NCI-H146 treated with DMSO at 0.1 percent for 48 hours (cell line): Measurements from ENCODE around the gene PRKD3.

Experiments
- DNase-seq: peaks from one replicate; lab custom pipeline; 2025; ENCODE audit not compliant: unreplicated experiment; lab: John Stamatoyannopoulos, UW

Gene PRKD3

DNA sequence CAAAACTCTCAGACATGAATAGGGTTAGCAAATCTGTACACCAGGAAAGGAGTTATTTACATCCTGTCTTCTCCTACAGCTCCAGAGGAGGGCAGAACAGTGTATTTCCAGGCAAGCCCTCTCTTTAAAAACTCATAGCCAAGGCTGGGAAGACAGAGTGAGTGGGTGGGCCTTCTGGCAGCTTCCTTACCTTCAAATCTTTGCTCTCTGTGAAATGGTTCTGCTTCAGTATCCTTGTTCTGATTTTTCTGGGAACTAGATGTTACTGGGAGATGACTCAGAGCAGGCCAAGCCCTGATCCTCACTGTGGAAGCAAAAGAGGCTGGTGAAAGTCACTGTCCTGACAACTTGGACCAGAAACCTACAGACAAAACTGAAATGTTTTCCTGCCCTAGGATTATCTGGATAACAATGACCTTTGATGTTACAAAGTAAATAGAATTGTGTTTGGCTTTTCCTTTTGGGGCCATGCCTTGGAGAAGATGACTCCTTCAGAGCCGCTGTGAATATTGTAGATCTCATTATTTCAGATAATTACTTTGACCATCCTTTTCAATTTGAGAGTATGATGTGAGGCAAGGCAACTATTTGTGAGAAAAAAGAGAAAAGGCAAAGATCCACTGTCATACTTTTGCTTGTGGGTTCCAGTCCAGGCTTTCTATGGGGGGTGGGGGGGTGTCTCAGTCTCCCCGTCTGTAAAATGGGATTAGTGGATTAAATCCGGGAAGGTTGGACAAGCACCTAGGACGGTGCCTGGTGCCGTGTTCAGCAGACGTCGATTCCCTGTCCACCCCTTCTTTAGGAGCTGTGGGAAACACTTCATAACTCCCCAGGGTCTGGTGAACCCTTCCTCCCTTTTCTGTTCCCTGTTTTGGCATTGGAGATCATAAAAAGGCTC, 19.2 kb upstream of the PRKD3 start:
- no peak for DNase-seq

DNA sequence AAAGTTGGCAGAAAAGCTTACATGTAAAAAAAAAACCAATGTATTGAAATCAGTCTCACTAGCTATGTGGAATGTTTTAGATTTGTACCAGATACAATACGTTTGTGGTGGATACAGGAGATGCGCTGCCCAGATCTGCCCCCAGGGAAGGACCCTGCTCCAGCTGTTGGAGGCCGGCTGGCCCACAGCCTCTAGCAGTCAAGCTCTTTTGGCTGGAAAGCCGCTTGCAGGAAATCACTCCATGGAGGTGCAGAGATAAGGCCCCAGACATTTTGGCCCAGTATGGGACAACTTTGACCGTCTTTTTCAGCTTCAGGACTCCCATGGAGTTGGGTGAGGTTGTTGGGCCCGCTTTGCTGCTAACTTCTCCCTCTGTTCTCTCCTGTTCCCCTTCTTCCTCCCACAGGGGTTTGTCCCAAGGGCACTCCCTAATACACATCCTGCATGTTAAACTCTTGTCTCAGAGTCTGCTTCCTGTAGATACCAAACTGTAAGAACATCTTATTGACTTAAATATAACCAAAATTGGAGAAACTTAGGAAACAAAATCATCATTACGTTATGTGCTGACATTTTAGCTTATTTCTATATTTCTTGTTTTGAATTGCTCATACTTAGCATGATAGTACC, 18.1 kb upstream of the PRKD3 start:
- DNase-seq, result no peak

DNA sequence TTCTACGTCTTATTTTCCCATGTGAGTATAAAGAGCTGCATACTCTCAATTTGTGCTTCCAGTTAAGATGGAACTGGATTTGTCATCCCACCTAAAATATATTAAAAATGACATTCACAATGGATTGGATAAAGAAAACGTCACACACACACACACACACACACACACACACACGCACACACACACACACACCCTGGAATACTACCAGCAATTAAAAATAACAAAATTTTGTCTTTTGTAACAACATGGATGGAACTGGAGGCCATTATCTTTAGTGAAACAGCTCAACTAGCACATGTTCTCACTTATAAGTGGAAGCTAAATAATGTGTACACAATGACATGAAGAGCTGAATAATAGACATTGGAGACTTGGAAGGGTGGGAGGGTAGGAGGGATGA, 16.0 kb upstream of the PRKD3 start:
- no peak for DNase-seq

DNA sequence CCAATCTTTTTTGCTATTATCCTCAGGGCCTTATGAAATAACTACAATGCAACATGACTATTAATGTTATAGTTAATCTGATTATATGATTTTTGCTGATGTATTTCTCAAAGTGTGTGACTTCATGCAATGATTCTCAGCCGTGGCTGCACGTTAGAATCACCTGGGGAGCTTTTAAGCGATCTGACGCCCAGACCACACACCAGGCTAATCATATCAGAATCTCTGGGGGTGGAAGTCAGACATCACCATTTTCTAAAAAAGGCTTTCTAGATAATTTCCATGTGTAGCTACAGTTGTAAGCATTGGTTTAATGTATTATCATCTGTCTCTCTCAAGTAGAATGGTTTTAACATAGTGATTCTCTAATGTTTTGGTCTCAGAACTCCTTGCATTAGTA, 14.3 kb upstream of the PRKD3 start:
- no peak for DNase-seq

DNA sequence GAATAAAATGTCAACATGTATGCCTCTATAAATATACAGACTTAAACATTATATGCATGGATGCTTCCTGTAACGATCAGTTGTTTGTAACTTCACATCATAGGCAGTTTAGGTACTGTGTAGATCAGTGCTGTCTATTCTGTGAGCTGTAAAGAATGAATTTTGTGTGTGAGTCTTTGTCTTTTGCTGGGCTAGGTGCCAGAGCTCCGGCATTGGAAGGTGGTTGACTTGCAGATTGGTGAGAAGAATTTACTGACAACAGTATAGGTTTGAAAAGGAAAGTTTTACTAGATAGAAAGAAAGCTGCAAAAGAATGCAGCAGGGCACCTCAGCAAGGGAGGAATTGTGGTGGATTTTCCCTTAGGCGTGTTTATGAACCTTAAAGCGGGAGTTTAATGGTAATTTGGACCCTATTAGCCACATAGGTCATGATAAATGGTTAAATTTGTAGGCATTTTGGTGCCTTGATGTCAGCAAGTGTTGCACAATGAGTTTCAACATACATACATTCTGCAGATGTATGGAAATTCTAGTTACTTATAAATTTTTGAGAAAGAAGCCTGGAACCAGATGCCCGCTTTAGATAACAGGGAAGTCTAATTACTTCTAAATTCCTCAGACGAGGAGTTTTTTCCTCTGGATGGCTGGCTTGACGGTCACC, 13.1 kb upstream of the PRKD3 start:
- DNase-seq, result no peak

DNA sequence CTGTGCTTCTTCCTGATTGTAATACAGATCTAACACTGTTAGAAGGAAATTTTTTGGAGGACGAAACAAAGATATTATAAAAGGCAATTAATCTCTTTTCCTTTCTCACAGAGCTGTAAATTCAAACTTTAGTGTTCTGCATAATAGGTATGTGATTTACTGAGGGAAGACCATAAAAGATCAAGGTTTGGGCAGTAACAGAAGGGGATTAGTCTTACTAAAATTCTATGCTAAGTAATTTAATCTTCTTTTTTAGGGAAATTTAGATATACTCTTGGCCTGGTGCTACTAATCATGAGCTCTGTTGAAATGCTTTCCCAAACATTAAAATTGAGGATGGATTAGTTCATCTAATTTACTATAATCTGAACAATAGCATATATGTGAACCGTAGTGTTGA, 11.0 kb upstream of the PRKD3 start:
- no peak for DNase-seq

DNA sequence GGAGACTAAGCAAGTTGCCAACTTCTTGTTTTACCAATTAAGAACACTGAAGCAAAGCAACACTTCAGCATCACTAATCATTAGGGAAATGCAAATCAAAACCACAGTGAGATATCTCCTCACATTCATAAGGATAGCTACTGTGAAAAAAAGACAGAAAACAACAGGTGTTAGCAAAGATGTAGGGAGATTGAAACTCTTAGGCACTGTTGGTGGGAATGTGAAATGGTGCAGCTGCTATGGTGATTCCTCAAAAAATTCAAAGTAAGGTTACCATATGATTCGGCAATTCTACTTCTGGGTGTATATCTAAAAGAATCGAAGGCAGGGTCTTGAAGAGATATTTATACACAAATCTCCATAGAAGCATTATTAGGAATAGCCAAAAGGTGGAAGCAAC, 8.6 kb upstream of the PRKD3 start:
- no peak for DNase-seq

DNA sequence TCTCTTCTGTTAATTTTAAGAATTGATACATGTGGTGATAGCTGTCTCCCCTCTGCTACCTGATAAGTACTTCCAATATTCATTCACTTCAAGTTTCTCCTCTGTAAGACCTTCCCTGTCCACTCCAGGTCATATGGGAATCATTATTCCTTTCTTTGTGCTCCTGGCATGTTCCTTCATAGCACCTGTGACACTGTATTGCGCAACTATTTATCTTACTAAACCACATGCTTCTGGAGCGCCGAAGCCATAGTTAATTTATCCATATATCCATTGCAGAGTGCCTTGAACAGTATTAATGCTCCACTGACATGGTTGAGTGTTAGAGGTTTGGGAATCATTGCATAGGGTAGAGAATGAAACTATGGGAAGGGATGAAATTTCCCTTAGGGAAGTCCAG, 7.9 kb upstream of the PRKD3 start:
- no peak for DNase-seq

DNA sequence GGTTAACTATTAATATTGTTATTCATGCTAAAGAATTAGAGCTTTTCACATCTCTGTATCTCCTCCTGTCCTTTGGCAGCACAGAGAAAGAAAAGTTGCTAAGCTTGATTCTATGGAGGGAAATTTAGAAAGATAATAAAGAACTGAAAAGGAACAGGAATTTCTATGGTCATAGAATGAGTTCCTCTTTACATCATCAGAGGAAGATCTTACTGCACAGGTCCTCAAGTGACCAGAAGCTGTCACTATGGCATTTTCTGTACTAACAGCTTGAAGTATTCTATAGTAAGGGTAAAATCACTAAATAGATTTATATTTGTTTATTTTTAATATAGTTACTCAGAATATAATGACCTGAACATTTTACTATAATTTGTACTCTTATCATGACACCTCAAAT, 6.0 kb upstream of the PRKD3 start:
- DNase-seq, result no peak

DNA sequence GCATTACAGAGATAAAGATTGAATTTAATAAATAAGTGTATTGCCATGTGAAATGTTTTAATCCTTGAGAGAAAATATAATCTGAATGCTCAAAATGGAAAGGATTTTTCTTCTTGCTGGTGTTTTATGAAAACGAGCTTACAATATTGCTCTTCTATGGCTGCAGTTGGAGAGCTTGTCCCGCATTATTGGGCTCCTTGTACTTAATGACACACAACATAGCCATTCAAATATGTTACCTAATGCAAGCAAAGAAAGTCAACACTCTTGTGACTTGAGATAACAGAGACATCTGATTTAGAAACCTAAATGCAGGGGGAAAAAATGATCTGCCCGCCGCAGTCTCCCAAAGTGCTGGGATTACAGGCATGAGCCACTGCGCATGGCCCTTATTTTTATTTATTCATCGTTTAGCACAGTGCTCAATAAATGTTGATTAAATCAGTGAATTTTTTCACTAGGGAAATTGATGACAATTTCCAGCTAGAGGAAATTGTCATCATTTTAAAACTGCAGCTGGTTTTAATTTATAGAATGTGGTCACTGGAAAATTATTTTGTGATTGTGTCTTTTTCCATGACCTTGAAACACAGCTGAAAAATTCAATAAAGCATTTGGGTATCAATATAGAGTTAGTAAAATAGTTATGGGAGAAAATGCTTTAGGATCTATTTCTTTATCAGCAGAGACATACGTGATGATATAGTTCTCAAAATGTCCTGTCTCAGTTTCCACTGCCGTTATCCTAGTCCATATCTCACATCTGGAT, 2.4 kb upstream of the PRKD3 start:
- DNase-seq, result no peak

DNA sequence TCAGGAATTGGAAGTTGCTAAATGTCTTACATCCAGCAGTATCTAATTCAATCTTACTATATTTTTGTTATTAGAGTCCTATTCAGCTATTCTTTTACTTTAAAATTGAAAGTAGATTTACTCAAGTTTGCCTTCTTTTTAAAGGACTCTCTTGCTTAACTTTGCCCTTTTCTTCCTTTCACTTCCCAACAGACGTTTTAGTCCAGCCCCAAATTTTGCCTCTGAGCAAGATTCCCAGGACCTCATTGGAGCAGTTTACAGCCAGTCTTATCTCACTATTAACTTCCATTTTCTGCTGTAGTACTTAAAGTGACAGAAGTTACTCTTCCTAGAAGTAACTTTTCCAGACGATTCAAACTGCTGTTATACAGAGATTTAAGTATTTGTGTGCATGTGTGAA, 1.7 kb upstream of the PRKD3 start:
- no peak for DNase-seq

DNA sequence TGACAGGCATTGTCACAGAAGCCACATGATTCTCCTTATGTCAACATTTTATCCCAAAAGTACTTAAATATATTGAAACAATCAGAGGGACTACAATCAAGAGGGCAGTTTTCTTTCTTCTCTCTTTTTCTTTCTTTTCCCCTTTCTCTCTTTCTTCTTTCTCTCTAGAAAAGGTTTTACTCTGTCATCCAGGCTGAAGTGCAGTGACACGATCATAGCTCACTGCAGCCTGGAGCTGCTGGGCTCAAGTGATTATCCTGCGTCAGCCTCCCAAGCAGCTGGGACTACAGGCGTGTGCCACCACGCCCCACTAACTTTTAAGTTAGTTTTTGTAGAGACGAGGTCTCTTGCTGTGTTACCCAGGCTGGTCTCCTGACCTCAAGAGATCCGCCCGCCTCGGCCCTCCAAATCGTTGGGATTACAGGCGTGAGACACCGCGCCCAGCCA, 1.0 kb upstream of the PRKD3 start:
- DNase-seq, result no peak

DNA sequence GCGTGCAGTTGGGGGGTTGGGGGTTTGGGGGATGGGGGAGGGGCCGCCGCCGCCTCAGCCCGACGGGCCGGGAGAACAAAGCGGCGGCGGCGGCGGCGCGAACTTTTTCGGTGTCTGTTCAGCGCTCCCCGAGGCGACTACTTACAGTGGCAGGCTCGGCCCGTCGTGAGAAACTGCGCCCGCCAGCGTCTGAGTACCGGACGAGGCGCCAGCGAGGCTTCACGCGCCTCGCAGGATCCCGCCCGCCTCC, 172 bp downstream of the PRKD3 start:
- no peak for DNase-seq

DNA sequence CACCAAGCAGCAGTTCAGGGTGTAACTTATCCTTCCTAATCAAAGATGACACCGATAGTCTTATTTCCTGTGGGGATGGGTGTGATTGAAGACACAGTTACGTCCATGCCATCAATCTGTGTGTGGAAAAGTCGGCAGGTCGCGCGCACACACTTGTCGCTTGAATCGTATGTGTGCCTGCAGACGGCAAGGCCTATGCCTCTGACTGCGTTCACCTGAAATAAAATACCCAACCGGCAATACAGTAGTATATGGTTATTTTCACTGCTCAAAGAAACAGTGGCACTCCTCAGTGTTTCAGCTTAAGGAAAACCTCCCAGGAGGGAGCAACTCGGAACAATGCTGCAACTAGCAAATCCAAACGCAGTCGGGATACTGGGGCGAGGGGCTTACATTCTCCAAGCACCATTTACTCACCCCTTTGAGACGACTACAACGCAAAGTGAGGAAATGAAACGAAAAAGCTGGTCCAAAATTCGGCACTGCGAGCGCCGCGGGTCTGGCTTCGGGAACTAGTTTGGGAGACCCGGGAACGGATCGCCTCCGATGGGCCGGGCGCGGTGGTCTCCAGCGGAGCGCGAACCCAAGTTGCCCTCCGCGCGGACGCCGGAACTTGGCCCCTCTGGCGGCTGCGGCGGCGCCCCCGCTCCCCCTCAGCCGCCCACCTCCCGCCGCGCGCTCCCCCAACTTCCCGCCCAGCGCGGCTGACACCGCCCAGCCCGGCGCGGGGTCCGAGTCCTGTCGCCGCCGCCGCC, 675 bp downstream of the PRKD3 start:
- peak; percentile 35 for DNase-seq

DNA sequence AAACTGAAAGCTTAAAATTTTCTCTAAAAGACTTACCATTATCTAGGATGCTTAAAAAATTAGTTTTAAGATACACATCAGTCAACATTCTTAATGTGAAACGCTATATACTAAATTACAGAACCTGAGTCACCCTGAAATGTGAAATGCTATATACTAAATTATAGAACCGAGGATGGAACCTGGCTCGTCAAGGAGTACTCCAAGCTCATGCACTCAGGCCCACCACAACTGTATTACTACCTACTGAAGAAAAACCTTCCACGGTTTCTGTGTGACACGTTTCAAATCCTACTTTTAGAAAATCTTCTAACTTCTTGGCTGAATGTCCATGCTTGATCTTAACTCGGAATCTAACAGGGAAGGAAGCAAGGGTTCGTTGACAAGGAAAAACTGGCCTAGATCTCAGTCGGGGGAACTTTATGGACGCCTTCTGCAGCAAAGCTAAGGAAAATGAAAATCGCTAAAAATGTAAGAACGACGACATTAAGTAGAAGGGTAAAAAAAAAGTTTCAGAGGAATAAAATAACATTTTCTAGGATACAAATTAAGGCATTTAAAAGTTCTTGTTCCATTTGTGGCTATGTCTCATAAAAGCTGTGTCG, 1.4 kb downstream of the PRKD3 start:
- DNase-seq, result no peak

DNA sequence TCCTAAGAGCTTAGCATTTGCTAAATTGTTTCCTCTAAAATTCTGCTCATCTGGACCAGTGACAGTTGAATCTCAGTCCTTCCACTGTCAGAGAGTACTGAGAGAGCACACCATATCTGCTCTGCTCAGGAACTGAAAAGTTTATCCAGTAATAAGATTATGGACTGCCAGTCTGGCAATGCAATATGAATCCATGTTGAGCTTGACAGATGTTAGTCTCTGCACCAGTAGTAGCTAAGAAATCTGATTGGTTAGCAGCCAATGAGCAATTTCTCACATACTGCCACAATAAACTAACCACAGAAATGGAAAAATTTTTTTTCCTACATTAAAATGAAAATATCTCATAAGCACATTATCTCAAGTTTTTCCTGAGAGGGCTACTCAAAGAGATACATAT, 2.3 kb downstream of the PRKD3 start:
- no peak for DNase-seq

DNA sequence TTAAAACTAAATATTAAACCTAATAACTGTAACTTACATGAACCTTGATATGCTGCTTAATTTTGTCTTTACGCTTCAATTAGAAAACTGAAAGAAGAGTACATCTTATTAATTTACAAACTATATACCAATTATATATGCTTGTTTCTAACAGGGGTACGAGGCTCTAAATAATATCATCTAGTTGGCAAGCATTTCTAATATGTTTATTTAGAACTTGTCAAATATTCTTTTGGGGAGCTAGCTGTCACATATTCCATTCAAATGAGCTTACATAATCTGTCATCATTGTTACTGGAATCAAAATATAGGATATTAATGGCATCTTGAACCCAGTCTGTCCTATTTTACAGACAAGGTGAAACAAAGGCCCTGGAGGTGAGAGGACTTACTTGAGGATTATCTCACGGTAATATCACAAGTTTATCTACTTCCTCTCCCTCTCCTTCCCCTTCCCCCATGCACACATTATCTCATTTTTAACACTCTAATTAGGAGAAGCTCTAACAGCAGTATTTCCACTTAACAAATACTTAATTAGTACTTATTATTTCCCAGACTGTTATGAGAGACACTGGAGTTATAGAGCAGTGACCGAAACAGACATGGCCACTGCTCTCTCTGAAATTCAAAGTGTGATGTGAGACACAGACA, 3.5 kb downstream of the PRKD3 start:
- no peak for DNase-seq

DNA sequence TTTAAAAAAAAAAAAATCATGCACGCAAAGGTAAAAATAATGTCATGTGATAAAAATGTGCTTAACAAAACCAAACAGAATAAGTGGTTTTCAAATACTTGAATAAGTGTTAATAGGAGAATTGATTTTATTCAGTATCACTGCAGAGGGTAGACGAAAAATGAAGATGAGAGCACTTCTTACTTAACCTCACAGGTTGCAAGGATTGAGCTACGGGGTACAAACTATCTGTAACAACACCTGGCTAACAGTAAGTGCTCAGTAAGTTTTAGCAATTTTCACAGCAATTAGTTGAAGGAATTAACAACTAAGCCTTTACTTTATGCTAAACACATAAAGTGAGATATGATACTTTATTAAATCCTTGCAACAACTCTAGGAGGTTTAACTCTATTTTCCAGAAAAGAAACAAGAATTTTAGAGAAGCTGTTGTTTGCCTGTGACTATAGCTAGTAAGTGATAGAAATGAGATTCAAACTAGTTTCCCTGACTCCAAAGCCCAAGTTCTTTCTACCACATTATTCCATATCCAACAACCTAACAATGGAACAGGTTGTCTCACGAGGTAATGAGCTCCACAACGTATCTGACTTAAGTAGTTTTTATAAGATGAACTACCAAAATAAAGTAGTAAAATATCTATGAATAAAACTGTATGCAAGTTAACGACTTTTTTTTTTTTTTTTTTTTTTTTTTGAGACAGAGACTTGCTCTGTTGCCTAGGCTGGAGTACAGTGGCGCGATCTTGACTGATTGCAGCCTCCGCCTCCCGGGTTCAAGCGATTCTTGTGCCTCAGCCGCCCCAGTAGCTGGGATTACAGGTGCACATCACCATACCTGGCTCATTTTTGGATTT, 4.7 kb downstream of the PRKD3 start:
- no peak for DNase-seq

DNA sequence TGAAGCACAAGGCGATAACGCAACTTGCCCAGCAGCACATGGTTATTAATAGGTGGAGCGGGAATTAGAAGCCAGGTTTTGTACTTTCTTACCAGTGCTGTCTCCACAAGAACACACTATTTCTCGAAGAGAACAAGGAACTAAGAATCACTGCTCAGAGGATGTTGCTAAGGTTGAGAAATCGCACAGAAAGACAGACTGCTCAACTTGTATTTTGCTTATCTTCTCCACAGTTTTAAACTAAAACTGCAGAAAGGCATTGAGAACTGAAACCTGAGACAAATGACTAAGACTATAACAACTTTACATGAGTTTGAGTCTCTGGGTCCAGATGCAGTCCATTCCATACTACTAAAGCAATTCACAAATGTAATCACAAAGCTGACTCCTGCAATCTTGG, 6.2 kb downstream of the PRKD3 start:
- DNase-seq, result no peak
